GM12892 (cell line): ENCODE data around the gene HUNK.

Experiments
- POLR2A ChIP-seq: IDR thresholded peaks from 2 replicates; pipeline ENCODE4 v1.6.1; 2011; ENCODE audit warnings: low read depth, low read length, control low read depth
- POLR2AphosphoS5 ChIP-seq: IDR thresholded peaks from 2 replicates; pipeline ENCODE4 v1.6.1; 2011; ENCODE audit warnings: low read depth, low read length, control low read depth

DNA sequence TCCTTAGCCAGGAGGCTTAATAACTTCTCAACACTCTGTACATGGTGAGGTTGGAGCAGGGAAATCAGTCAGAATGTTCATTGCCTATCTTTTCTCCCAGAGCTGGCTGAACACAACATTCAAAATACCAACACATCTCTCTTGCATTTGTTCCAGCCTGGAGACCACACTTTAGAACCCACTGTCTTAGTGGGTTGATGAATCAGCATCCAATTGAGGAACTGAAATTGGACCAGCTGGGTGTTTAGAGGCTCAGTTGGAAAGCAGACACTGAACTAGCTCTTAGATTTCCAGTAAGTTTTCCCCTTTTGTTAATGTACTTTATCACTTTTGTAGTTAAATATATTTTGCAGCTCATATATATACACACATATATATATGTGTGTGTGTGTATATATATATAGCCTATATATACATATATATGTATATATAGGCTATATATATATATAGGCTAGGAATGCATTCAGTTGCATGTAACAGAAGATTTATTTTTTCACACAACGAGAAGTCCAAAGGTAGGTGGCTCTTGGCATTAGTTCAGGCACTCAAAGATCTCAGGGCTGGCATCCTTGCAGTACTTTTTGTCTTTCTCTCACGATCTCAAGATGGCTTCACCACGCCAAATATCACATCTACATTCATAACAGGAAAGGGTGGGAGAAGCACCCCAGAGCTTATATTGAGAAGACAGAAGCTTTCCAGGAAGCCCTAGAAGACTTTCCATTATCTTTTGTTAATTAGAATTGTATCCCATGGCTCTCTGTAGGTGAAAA, 35.0 kb upstream of the HUNK start:
- TF ChIP-seq POLR2AphosphoS5 = no peak
- no peak for TF ChIP-seq POLR2A
